Panc1 (cell line): Measurements from ENCODE around the gene DPEP2NB.

Source experiments
- REST ChIP-seq, 2 experiments: IDR thresholded peaks; 2 replicates each; pipeline ENCODE4 v1.6.1; 2011 to 2012; ENCODE audit warnings: low read depth in 2 of 2, control low read depth in 1 of 2, low read length in 1 of 2, mild to moderate bottlenecking in 1 of 2, moderate library complexity in 1 of 2; ENCODE audit not compliant: insufficient read depth in 1 of 2
- TF ChIP-seq, protein P1 (sequence below): fragments of 450-650 bp; IDR thresholded peaks from 2 replicates; pipeline ENCODE4 v1.5.1; 2017; ENCODE audit warnings: mild to moderate bottlenecking

DNA sequence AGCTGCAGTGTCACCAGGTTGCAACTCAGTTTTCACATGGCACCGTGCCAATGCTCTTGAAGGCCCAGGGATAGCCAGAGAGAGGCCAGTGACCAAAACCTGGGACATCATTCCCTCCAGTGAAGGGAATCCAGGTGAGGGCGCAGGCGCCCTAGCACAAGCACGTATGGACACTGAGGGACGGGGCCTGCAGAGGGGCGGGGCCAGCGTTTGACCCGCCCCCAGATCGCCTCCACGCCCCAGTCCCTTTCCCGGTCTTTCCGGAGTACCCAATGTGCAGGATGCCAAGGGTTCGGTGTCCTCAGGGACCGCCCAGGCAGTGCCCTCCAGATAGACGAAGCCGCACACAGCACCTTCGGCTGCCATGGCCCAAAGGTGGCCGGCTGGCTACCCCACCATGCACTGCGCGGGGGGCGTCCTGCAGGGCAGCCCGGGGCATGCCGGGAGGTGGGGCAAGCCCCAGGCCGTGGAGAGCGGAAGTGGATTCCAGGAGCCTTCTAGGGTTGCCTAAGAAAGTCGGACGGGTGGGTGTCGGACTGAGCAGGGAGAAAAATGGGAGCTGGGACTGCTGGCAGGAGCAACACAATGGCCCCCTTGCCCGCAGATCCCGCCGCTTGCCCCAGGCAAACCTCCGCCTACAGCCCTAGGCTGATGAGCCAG is 51.9 kb downstream of the DPEP2NB start:
- TF ChIP-seq, protein P1, sequence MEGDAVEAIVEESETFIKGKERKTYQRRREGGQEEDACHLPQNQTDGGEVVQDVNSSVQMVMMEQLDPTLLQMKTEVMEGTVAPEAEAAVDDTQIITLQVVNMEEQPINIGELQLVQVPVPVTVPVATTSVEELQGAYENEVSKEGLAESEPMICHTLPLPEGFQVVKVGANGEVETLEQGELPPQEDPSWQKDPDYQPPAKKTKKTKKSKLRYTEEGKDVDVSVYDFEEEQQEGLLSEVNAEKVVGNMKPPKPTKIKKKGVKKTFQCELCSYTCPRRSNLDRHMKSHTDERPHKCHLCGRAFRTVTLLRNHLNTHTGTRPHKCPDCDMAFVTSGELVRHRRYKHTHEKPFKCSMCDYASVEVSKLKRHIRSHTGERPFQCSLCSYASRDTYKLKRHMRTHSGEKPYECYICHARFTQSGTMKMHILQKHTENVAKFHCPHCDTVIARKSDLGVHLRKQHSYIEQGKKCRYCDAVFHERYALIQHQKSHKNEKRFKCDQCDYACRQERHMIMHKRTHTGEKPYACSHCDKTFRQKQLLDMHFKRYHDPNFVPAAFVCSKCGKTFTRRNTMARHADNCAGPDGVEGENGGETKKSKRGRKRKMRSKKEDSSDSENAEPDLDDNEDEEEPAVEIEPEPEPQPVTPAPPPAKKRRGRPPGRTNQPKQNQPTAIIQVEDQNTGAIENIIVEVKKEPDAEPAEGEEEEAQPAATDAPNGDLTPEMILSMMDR, result no peak
- TF ChIP-seq REST (IDR thresholded peaks at IDR 0.05; ENCODE audit: insufficient read depth in 1 of 2, low read depth in 2 of 2, low read length in 1 of 2), result no peak
